Astrocyte (in vitro differentiated cells and primary cell): Measurements from ENCODE around the gene UFD1.

Experiments used
- EZH2 ChIP-seq: IDR thresholded peaks from 2 replicates; pipeline ENCODE4 v1.6.1; 2012; ENCODE audit warnings: mild to moderate bottlenecking, low read length, inconsistent platforms; ENCODE audit not compliant: insufficient read depth
- TF ChIP-seq, protein P1 (sequence below): IDR thresholded peaks from 2 replicates; pipeline ENCODE4 v1.5.1; 2011; ENCODE audit warnings: low read depth, mild to moderate bottlenecking, inconsistent platforms, low read length, moderate library complexity; ENCODE audit not compliant: insufficient read depth

DNA sequence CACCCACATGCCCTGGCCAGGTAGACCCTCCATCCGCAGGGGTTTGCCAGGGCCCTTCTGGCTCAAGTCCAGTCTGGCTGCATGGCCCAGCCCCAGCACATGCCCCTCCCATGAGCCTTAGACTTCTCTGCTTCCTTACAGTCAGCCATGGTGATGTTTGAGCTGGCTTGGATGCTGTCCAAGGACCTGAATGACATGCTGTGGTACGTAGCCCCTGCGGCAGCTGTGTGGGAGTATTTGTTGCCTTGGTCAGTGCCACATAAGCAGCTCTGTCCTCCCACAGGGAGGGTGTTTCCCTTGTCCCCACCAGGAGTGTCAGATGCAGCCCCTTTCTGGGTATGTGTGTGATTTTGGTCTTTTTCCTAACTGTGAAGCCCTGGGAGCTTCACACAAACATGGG lies 18.3 kb upstream of the UFD1 start:
- TF ChIP-seq, protein P1, sequence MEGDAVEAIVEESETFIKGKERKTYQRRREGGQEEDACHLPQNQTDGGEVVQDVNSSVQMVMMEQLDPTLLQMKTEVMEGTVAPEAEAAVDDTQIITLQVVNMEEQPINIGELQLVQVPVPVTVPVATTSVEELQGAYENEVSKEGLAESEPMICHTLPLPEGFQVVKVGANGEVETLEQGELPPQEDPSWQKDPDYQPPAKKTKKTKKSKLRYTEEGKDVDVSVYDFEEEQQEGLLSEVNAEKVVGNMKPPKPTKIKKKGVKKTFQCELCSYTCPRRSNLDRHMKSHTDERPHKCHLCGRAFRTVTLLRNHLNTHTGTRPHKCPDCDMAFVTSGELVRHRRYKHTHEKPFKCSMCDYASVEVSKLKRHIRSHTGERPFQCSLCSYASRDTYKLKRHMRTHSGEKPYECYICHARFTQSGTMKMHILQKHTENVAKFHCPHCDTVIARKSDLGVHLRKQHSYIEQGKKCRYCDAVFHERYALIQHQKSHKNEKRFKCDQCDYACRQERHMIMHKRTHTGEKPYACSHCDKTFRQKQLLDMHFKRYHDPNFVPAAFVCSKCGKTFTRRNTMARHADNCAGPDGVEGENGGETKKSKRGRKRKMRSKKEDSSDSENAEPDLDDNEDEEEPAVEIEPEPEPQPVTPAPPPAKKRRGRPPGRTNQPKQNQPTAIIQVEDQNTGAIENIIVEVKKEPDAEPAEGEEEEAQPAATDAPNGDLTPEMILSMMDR = no peak
- no peak for TF ChIP-seq EZH2
